Astrocyte (in vitro differentiated cells and primary cell): ENCODE measurements around the gene GABBR2.

Experiments used
- EZH2 ChIP-seq: IDR thresholded peaks from 2 replicates; pipeline ENCODE4 v1.6.1; 2012; ENCODE audit warnings: mild to moderate bottlenecking, low read length, inconsistent platforms; ENCODE audit not compliant: insufficient read depth
- TF ChIP-seq, protein P1 (sequence below): IDR thresholded peaks from 2 replicates; pipeline ENCODE4 v1.5.1; 2011; ENCODE audit warnings: low read depth, mild to moderate bottlenecking, inconsistent platforms, low read length, moderate library complexity; ENCODE audit not compliant: insufficient read depth

DNA sequence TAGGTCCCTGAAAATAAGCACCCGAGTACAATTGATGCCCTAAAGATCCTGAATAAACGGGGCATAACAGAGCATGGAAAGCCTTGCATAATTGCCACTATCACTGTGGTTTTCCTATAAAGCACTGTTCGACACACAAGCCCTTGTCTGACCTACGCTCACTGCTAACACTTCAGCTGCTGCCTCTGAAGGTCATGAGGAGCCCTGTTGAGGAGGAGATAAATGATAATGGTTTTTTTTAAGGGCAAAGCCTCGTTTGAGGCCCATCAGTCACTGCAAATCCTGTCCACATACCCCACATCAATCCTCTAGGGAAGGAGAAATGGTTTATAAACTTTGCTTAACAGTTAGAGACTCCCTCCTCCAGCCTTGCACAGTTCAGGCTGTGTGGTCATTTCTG is 35.1 kb downstream of the GABBR2 start:
- TF ChIP-seq, protein P1, sequence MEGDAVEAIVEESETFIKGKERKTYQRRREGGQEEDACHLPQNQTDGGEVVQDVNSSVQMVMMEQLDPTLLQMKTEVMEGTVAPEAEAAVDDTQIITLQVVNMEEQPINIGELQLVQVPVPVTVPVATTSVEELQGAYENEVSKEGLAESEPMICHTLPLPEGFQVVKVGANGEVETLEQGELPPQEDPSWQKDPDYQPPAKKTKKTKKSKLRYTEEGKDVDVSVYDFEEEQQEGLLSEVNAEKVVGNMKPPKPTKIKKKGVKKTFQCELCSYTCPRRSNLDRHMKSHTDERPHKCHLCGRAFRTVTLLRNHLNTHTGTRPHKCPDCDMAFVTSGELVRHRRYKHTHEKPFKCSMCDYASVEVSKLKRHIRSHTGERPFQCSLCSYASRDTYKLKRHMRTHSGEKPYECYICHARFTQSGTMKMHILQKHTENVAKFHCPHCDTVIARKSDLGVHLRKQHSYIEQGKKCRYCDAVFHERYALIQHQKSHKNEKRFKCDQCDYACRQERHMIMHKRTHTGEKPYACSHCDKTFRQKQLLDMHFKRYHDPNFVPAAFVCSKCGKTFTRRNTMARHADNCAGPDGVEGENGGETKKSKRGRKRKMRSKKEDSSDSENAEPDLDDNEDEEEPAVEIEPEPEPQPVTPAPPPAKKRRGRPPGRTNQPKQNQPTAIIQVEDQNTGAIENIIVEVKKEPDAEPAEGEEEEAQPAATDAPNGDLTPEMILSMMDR, result no peak
- no peak for TF ChIP-seq EZH2
